Measurements from ENCODE around the gene TNF. TPM values are rescaled to one million over a fixed set of nuclear protein-coding genes. Genes with fewer than 3 reads are reported as not detected.

Gene TNF
- polyA plus RNA-seq, 1 of the 3 experiments (the other 2 are of a cell fraction), result not detected

DNA sequence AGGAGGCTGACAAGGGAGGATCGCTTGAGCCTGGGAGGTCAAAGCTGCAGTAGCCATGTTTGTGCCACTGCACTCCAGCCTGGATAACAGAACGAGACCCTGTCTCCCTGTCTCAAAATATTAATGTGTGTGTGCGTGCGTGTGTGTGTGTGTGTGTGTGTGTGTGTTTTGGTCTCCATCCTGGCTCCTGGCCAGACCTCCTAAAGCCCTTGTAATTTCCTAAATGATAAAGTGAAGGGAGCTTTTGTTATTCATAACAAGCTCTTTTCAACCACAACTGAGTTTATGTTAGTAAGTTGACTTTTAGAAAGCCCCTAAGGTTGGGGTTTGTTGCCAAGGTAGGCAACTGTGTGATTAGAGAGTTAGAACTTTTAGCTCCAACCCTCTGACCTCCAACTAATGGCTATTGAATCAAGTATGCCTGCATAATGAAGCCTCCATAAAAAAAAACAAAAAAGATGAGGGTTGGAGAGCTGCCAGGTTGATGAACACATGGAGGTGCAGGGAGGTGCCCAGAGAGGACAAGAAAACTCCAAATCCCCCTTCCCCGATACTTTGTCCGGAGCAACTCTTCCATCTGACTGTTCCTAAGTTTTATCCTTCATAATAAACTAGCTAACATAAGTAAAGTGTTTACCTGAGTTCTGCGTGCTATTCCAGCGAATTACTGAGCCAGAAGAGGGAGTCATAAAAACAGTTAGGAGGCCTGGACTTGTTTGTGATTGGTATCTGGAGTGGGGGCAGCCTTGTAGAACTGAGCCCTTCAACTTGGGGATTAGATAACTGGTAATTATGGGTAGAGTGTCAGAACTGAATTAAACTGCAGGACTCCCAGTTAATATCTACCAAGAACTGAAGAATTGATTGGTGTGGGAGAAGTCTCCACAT is 34.4 kb downstream of the TNF start:
- Histone ChIP-seq H3K4me2 (no peak overlapping the region), H2AFZ (ENCODE audit: low read depth) (no peak overlapping the region), H3K27ac (ENCODE audit: low read depth in 2 of 2, low read length in 1 of 2) (no peak overlapping the region), H3K4me1 (ENCODE audit: control insufficient read depth in 1 of 2, insufficient read depth in 2 of 2, low read depth in 1 of 2, low read length in 1 of 2) (no peaks in the 10 kb centered on the region; a peak in 1 of 4 replicates), H3K27me3 (ENCODE audit: insufficient read depth) (no peaks in the 10 kb centered on the region), H3K36me3 (replicated peaks in 1 of 2; ENCODE audit: control insufficient read depth in 1 of 2, insufficient read depth in 2 of 2, low read length in 1 of 2) (no peaks in the 10 kb centered on the region), H3K4me3 (ENCODE audit: low read depth in 2 of 2, low read length in 1 of 2) (no peak overlapping the region), H3K9me2 (no peaks in the 10 kb centered on the region), H4K20me1 (ENCODE audit: insufficient read depth) (no peaks in the 10 kb centered on the region), H3F3A (replicated peaks; ENCODE audit: insufficient read depth) (no peaks in the 10 kb centered on the region), H3K9me3 (no peaks in the 10 kb centered on the region), H3K79me2 (ENCODE audit: insufficient read depth) (no peaks in the 10 kb centered on the region), H3K9ac (no peak overlapping the region)
- WGBS (ENCODE audit: low lambda C conversion rate), result 83% methylated on average over 8 of the region's 8 CpGs
- POLR2A ChIA-PET, result no interaction called here
- CTCF ChIA-PET, result interaction anchor here (0.5 to 3.7 kb wide), 7 partner anchors 11 to 243 kb away, joined by 3 to 29 read pairs (median 3); partner anchors contain the start of genes ATP6V1G2, BAG6 and DDX39B
- DNase-seq, result no peak
- TF ChIP-seq FOSL2 (IDR thresholded peaks at IDR 0.05; ENCODE audit: borderline replicate concordance, low read depth) (no peak), EZH2phosphoT487 (IDR thresholded peaks at IDR 0.05; ENCODE audit: borderline replicate concordance, low read depth) (no peak), RFX5 (IDR thresholded peaks at IDR 0.05; ENCODE audit: low read length) (no peak), MXI1 (IDR thresholded peaks at IDR 0.05; ENCODE audit: low read depth, low read length) (no peak), TEAD4 (IDR thresholded peaks at IDR 0.05; ENCODE audit: borderline replicate concordance, insufficient read depth) (no peak), RCOR1 (IDR thresholded peaks at IDR 0.05; ENCODE audit: low read length) (no peak), JUND (IDR thresholded peaks at IDR 0.05) (no peak), GABPA (IDR thresholded peaks at IDR 0.05; ENCODE audit: low read depth) (no peak), TAF1 (IDR thresholded peaks at IDR 0.05; ENCODE audit: borderline replicate concordance, low read depth, low read length) (no peak), SIN3A (IDR thresholded peaks at IDR 0.05; ENCODE audit: borderline replicate concordance, low read depth, low read length) (no peak), RXRA (IDR thresholded peaks at IDR 0.05; ENCODE audit: borderline replicate concordance, low read depth) (no peak), FOXJ3 (CRISPR knock-in tag; IDR thresholded peaks at IDR 0.05) (no peak)
- TF ChIP-seq, protein P1, sequence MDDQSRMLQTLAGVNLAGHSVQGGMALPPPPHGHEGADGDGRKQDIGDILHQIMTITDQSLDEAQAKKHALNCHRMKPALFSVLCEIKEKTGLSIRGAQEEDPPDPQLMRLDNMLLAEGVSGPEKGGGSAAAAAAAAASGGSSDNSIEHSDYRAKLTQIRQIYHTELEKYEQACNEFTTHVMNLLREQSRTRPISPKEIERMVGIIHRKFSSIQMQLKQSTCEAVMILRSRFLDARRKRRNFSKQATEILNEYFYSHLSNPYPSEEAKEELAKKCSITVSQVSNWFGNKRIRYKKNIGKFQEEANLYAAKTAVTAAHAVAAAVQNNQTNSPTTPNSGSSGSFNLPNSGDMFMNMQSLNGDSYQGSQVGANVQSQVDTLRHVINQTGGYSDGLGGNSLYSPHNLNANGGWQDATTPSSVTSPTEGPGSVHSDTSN (IDR thresholded peaks at IDR 0.05), result no peak
- TF ChIP-seq, protein P2, sequence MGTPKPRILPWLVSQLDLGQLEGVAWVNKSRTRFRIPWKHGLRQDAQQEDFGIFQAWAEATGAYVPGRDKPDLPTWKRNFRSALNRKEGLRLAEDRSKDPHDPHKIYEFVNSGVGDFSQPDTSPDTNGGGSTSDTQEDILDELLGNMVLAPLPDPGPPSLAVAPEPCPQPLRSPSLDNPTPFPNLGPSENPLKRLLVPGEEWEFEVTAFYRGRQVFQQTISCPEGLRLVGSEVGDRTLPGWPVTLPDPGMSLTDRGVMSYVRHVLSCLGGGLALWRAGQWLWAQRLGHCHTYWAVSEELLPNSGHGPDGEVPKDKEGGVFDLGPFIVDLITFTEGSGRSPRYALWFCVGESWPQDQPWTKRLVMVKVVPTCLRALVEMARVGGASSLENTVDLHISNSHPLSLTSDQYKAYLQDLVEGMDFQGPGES (IDR thresholded peaks at IDR 0.05; ENCODE audit: low read depth, low read length), result no peak
- TF ChIP-seq, protein P3, sequence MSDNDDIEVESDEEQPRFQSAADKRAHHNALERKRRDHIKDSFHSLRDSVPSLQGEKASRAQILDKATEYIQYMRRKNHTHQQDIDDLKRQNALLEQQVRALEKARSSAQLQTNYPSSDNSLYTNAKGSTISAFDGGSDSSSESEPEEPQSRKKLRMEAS (IDR thresholded peaks at IDR 0.05; ENCODE audit: low read depth), result no peak
